Activated T-cell treated with anti-CD3 and anti-CD28 coated beads for 24 hours (primary cell): Measurements from ENCODE around the gene ECHDC1.
A peak's percentile ranks its signal among the peaks of the same experiment; 100 is the strongest.

Source experiments
- DNase-seq: peaks from one replicate; pipeline ENCODE4 v3.0.0-alpha.2; 2020; ENCODE audit warnings: low read depth

The ECHDC1 gene

DNA sequence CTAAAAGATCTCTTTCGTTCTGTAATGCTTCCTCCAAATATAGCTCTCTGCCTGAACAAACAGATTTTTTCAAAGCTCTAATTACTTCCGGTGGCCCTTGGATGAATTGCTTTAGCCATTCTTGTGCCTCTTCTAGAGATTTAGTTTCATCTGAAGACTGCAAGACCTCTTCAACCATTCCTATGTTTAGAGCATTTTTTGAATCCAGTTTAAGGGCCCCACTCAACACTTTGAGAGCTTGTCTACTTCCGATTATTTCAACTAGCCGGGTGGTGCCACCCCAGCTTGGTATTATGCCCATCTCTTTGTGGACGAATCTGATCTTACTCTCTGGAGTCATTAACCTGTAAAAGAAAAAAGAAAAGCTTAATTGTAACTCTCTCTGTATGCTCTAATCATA is 53.5 kb downstream of the ECHDC1 start:
- no peak for DNase-seq

DNA sequence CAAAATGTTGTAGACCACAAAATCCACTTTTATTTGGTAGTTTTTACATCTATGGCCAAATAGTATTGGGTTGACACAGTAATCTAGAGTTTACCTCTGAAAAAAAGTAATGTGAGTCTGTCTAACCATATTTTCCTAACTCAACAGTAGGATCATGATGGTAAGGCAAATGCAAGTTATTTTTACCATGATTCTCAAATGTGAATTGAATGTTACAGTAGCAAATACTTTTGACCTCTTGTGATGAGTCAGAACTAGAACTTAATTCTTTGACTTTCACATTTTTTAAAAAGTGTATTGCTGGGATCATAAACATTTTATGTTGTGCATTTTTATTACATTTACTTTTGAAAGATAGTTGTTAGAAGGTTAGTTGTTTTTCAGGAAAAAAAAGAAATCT is 54.7 kb downstream of the ECHDC1 start:
- DNase-seq, result no peak

DNA sequence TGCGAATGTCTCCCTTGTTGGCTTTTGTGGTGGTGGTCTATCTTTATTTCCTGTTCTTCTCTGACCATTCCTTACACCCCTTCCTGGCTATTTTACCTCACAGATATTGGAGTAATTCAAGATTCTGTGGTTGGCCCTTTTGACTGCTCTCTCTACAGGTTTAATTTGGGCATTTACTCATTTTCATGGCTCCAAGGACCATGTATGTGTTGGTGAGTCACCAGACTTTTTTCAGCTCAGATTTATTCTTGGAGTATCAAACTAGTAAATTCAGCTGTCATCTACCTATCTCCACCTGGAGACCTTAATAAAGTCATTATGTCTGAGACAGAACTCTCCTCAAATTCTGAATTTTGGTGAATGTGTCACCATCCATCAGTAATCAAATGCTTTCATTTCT is 61.2 kb downstream of the ECHDC1 start:
- no peak for DNase-seq

DNA sequence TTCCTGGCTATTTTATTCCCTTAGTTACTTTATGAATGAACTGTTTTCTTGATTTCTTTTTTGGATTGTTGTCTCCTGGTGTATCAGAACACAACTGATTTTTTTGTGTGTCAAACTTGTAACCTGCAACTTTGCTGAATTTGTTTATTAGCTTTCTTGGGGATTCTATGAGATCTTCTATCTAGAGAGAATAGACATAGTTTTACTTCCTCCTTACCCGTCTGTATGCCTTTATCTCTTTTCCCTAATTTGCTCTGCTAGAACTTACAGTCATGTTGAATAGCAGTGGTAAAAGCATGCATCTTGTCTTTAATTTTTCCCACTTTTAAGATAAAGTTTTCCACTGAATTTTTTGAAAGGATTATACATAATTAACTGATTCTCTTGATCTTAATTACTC is 63.6 kb downstream of the ECHDC1 start:
- no peak for DNase-seq

DNA sequence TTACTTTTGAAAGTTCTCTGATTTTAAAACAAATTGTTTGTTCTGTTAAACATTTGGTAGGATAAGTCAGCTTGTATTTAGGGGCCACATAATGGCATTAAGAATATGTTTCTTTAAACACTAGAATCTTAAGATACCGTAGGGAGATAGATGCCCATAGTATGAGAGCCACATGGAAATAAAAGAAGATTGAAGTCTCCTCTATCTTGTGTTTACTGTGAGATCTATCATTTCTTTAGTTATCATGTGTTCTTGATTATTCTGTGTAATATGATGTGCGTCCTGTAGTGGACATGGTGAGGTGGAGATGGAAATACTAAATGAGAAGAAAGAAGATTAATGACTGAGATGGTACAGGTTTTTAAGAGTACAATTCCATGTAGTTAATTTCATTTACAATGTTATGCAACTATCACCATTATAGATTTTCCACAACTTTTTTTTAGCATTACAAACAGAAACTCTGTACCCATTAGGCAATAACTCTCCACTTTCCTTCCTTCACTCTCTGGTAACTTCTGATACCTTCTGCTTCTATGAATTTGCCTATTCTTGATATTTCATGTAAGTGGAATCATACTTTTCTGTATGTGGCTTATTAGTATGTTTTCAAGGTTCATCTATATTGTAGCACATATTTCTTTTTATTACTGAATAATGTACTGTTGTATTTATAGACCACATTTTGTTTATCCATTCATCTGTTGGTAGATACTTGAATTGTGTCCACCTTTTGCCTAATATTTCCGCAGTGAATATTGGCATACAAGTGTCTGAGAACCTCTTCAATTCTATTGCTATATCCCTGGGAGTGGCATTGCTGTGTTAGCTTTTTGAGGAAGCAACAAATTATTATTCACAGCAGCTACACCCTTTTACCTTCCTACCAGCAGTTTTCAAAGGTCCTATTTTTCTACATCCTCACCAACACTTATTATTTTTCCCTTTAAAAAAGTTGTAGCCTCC is 65.2 kb downstream of the ECHDC1 start:
- no peak for DNase-seq

DNA sequence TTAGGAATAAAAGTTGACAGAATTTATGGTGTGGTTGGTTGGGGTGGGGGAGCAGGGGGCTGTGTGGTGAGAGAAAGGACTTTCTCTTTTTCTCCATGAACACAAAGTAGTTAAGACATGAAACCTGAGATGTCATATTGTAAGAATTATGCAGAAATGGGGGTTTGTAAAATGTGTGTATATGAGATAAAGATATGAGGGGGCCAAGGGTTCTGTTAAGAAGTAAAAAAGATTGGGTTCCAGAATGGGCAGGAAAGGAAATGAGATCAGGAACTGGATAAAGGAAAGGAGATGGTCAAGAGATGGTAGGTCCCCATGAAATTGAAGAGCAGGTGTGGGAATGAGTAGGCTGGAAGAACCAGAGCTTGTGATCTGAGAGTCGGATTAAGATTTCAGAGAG is 67.1 kb downstream of the ECHDC1 start:
- no peak for DNase-seq

DNA sequence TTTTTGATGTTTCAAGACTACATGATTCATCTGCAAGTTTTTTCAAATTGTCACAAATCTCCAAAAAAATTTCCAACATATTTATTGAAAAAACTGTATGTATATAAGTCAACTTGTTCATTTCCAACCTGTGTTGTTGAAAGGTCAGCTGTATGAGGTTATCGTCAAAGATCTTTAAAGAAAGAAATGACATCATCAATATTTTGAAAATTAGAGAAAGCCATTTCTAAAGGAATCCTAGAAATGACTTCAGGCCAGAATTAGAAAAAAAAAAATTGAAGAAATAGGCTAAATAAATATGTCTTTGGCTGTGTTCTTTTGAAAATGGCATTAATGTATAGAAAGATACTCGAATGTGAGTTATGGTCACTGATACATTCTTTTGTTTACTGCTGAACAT is 69.9 kb downstream of the ECHDC1 start:
- DNase-seq, result no peak

DNA sequence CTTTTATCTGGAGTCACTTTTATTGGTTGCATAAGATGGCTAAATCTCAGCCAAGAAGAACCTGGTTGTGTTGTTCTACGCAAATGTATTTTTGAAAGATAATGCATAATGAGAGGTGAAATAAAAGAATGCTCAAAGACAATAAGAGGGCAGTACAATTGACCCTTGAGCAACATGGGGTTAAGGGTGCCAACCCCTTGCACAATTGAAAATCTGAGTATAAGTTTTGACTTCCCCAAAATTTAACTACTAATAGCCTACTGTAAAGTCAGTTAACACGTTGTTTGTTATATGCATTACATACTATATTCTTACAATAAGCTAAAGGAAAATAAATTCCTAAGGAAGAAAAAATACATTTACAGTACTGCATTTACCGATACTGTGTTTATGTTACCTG is 70.8 kb downstream of the ECHDC1 start:
- DNase-seq, result no peak

DNA sequence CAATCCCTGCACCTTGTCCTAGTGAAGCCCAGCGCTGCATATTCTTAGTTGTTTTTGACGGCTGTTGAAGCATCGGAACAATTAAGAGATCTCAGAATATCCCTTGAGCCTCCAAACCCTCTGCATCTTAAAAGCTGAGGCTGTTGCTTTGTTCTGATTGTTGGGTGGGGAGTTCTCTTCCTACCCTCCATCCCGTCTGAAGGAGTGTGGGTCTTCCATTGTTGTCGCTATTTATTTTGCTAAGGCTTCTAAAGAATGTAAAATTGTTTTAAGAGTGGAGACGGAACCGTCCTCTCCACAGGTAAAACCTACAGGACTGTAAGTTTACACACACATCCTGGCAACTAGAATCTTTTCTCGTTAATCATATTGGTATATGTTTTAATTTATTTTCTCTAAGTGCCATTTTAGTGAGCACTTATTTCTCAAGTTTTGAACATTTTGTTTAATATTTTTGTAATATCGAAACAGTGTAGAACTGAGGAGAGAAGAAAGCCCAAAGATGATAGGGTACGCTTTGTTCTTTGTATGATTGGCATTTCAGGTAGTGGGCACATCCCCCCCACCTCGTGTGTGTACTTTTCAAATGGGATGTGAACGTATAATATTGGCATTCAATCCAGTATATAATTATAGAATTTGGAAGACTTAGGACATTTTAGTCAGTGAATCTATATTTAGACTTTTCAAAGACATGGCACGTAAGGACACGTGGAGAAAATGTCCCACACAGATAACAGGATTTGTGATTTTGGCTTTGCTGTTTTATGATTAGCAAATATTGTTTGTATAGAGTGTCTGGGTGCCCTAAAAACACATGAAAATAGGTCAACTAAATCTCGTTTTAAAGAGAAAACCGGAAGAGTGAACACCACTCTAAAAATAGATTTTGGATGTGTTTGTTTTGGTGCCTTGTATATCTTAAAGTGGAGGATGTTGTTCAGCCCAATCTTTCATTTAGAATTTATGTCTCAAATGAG is 75.5 kb downstream of the ECHDC1 start:
- no peak for DNase-seq

DNA sequence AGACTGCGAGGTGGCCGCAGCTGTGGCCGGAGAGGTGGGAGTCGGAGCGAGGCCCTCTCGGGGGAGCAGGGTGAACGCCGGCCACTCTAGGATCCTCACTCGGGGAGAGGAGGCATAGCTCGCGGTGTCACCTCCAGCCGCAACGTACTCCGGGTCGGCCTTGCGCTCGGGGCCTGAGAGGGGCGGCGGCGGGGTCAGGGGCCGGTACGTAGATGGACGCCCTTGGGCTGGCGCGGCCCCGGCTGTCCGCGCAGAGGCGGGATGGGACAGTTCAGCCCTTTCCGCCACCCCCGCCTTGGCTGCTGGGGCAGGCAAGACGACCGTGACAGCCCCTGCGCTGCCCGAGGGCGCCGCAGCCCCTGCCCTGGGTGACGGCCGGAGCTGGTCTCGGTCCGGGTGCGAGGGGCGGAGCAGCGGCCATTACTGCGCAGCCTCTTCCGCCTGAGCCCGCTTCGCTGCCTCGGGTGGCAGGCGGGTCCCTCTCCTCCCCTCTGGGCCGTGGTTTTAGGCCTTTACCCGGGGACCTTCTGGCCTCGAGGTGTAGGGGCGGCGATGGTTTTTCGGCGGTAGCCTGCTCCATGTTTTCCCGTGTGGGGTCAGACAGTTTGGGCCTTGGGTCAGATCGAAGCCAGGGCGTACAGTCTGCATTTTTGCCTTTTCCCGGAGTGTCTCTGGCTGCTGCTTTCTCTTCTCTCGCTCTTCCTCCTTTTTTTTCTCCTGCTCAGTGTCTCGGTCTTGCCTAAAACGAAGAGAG is 76.3 kb downstream of the ECHDC1 start:
- peak; percentile 33 for DNase-seq

DNA sequence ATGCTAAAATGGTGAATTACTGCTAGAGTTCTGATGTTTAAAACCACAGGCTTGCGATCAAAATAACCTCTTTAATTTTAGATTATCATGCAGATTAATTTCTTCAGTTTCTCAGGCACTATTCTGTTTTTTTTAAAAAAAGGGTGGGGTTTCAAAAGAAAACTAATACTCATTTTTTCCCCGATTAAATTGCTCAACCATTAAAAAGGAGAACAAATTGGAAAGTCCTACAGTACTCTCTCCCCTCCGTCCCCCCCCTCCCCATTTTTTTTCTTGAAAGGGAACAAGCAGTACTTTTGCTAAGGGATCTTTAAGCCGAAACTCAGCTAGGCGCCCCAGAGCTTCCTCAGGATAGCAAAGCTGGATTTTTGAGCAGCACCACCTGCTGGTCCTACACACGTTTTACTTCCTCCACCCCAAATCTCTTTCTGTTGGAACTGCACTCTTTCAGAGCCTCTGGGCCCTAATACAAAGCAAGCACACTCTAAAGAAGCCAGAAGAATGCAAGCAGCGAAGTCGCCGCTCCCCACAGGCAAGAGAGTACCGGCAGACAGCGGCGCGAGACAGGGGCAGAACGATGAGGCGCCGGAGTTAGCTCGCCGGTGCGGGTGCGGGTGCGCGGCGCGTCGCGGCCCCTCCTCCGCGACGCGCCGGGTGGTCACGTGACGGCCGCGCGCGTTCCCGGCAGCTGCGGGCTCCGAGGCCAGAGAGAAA is 77.1 kb downstream of the ECHDC1 start, which contains the start of gene RNF146:
Gene RNF146 (plus strand): TSS at position 687 of the 714 bp plus-strand sequence. CDS start 13,475 bp downstream, outside the sequence.
- DNase-seq, result peak; percentile 62

DNA sequence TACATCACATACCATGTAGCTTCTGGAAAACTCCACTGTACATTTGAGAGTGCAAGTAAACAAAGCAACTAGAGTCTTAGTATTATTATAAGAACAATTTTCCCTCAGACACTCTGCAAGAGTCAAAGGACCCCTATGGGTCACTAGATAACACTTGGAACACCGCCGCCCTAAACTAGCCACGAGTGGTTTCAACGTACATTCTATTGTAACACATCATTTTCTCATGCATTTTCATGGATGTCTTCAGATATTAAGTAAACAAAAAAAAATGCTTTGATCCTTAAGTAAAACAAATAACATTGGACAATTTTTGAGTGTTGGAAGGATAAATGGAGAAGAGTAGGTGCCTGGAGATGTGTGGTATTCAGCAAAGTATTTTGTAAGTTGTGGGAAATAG is 79.9 kb downstream of the ECHDC1 start:
- DNase-seq, result no peak

DNA sequence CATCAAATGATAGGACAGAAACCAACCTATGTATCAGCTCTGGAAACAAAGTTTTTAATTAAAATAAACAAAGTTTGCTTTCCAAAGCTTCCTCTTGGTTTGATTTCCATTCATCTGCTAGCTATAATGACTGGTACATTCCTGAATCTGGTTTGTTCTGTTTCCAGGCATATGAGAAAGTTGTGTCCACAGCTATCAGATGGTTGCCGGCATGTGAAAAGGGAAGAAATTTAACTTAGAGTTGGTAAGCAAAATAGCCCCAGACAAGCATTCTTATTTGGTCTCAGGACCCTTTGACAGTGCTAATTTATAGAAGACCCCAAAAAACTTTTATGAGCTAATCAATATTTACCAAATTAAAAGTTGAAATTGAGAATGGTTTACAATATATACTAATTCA is 80.5 kb downstream of the ECHDC1 start:
- DNase-seq, result no peak

DNA sequence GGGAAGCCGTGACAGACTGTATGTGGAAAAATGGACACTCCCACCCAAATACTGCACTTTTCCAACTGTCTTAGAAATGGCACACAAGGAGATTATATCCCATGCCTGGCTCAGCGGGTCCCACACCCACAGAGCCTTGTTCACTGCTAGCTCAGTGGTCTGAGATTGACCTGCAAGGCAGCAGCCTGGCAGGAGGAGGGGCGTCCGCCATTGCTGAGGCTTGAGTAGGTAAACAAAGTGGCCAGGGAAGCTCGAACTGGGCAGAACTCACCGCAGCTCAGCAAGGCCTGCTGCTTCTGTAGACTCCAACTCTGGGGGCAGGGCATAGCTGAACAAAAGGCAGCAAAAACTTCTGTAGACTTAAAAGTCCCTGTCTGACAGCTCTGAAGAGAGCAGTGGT is 88.1 kb downstream of the ECHDC1 start:
- DNase-seq, result no peak

DNA sequence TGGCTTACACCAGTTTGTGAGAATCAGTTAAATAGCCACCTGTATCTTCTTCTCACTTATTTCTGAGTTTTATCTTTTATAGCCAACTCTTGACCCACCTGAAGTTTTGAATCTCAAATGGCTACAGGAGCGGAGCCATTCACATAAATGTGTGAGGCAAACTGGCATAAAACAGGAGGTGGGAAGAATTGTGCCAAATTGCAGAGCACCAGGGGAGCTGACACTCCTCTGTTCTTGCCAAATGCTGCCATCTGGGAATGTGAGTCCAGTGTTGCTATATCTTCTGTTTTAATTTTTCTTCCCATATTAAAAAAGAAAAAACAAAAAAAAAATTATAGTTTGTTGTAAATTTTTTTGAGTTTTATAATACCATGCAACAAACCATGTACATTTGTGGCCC is 93.8 kb downstream of the ECHDC1 start:
- DNase-seq, result no peak

DNA sequence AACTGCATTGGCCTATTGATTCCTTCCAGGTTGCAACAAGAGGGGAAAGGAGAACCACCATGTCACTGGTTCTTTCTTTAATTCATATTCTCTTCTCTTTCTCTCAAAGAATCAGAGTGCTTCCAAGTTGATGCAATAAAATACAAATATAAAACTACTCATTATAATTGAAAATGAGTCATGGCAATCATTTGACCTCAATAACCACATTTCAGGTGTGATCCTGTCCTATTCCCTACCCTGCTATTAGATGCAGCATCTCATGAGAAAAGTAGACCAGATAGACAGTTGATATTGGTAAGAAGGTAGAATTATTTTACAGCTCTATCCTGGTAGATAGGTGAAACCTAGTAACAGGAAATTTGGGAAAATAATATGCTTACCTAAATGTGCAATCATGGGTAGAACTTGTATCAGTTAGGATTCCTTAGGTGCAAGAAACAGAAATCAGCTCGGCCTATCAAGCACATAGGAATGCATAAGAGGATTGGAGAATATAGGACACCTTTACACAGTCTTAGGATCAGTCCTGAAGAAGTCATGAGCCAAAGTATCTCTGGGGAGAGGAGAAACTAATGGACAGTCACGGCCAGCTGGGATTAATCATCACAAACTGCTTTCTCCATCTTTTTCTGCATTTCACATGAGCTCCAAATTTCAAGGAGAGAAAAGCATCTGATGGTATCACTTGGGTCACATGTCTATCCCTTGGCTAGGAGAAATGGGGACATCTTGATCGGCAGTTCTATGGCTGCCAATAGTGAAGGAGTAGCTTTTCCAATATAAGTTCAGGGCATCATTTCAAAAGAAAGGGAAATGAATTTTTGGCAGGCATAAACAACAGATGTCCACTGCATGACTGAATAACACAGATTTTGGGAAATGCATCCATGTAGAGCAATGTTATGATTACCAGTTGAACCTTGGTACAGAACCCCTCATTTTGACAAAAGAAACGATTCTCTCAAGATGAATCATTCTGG is 96.0 kb downstream of the ECHDC1 start:
- DNase-seq, result no peak

DNA sequence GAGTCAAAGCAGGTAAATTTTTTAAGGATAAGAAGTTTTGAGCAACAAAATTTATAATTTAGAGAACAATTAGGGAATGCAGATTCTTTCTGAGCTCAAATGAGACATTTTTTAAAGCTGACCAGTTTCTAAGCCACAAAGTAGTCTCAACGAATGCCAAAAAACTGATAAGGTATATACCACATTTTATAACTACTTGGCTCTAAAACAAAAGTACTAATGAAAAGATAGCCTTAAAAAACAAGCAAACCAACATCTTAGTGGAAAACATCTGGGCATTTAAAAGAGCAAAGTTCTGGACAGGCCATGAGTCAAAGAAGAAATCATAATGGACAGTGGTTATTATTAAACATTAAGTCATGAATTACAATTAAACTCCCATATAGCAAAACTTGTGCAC is 99.9 kb downstream of the ECHDC1 start:
- DNase-seq, result no peak
